ES-I3 (cell line): Measurements from ENCODE around the gene C10orf95.

ENCODE experiments used
- H3K36me3 ChIP-seq: 2 replicates; pipeline ENCODE4 v1.6.1; 2013; ENCODE audit warnings: mild to moderate bottlenecking, low read length, control low read depth, moderate library complexity; ENCODE audit not compliant: insufficient read depth
- H3K4me1 ChIP-seq: 2 replicates; pipeline ENCODE4 v1.6.1; 2013; ENCODE audit warnings: mild to moderate bottlenecking, control low read depth, low read length; ENCODE audit not compliant: insufficient read depth
- H3K9ac ChIP-seq: 2 replicates; pipeline ENCODE4 v1.6.1; 2013; ENCODE audit warnings: low read depth, mild to moderate bottlenecking, low read length, moderate library complexity
- H3K9me3 ChIP-seq: 2 replicates; pipeline ENCODE4 v1.6.1; 2013; ENCODE audit warnings: mild to moderate bottlenecking, low read length, moderate library complexity; ENCODE audit not compliant: control insufficient read depth, insufficient read depth

C10orf95 gene

DNA sequence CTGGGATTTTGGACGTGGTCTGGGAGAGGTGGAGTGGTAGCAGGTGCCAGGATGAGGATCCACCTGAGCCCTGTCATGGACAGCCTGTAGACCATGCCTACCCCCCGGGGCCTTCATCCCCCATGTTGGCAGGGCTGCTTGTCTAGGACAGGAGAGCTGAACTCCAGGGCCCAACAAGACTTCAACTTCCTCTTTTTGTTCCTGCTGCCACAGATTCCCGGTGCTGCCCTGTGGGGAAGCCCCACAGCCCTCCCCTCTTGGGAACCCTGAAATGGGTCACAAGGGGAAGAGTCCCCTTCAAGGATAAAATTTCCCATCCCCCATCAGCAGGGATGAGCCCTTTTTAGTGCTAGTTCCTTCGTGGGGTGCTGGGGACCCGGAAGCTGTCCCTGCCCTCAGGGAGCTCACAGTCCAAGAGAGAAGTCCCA is 17.7 kb downstream of the C10orf95 start:
- H3K9ac ChIP-seq = no peak overlapping the region; the same call in 1 of the 2 replicates
- no peaks in the 10 kb centered on the region for H3K36me3 ChIP-seq
- no peaks in the 10 kb centered on the region for H3K9me3 ChIP-seq
- H3K4me1 ChIP-seq = peaks cover 24% of the 10 kb centered on the region

DNA sequence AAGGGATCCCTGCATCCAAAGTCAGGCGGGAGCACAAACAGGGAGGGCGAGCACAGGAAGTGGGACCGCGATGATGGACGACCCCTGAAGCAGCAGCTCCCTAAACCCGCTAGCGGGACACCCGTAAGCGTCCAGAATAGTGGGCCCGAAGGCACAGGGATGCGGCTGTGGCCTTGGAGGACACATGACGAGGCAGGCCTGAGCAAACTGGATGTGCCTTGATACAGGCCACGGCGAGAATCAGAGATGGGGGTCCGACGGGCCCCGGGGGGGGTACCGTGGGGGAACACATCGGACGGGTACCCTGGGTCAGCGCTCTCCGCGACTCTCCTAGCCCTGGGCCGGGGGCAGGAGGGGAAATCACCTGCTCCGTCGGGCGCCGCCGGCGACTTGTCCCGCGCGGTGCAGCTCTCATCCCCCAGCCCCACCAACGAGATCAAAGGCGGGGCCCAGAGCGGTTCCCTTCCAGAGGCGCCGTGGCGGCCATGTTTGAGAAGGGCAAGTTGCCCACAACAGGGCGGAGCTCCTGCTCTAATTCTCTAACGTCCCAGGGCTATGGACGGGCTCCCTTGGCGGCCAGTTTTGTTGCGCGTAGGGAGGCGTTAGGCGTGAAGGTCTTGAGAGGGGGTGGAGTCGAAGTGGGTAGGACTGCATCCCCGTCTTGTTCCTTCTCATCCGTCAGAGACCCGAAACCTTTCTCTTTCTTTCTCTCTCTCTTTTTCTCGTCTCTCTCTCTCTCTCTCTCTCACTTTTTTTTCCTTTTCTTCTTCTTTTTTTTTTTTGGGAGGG is 19.0 kb downstream of the C10orf95 start, which contains the start of gene CUEDC2:
CUEDC2 (minus strand) TSS at position 413 of the 789 bp plus-strand sequence. CDS start 7,386 bp downstream, outside the sequence.
- H3K9ac ChIP-seq = peak within 1 kb of the TSS; percentile 88
- peaks cover 24% of the 10 kb centered on the region for H3K4me1 ChIP-seq
- H3K9me3 ChIP-seq = no peaks in the 10 kb centered on the region
- H3K36me3 ChIP-seq = no peaks in the 10 kb centered on the region

DNA sequence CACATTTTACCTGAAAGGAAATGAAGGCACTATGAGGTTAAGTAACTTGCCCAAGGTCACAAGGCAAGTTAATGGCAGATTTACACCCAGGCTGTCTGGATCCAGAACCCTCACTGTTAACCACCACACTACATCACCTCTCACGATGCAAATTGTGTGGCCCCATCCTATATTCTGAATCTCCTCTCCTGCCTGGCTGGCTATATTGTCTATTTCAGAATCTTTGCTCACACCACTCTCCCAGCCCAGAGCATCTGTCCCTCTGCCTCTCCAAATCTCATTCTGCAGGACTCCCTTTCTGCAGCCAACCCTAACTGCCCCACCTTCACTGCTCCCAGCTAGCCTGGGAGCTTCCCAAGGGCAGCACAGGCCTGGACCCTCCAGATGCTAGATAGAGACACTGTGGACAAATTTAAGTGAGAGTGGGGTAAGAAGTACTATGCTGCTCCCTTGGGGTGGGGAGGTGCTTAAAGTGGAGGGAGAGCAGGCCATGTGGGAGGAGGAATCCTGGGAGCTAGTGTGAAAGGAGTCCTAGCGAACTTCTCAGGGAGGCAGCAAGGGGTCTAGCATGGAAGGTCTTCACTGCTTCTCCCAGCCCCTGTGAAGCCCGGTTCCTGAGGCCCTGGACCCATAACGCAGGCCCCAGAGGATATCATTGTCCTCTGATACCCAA is 19.8 kb downstream of the C10orf95 start:
- Histone ChIP-seq H3K9me3 (no peaks in the 10 kb centered on the region), H3K9ac (peak overlapping the region; percentile 88), H3K36me3 (no peaks in the 10 kb centered on the region), H3K4me1 (peaks cover 24% of the 10 kb centered on the region)

DNA sequence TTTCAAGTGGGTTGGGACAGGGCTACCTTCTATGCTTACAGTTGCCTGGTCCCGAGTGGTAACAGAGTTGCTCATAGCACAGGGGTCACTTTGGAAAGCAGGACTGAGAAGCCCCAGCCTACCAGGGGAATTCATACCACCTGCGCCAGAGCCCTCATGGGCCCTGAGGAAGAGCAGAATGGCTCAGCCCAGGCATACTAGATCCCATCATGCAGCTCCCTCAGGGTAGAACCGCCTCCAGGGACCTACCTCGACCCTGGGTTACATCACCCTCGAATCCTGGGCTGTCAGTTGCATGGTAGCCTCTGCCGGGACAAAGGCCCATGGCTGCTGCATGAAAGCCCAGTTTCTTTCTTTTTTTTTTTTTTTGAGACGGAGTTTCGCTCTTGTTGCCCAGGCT is 21.9 kb downstream of the C10orf95 start:
- H3K36me3 ChIP-seq = peaks cover 1% of the 10 kb centered on the region; the same call in 1 of the 2 replicates
- H3K9ac ChIP-seq = no peak overlapping the region
- peaks cover 15% of the 10 kb centered on the region for H3K4me1 ChIP-seq
- no peaks in the 10 kb centered on the region for H3K9me3 ChIP-seq

DNA sequence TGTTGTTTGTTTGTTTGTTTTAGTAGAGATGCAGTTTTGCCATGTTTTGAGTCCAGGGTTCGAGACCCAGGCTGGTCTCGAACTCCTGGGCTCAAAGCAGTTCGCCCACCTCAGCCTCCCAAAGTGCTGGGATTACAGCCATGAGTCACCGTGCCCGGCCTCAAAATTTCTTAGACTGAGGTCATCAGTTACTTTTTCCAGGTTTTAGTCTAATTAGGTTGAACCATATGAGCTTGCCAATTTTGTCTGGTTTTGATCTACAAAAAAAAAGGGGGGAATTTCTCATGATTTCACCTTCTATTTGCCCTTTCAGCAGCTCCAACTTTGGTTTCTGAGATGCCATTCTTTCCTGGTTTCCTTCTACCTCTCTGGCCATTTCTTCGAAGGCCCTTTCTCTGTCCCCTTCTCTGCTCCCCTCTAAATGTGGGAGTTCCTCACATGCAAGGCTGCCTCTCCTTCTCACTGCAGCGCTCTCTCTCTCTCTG is 24.5 kb downstream of the C10orf95 start:
- no peak overlapping the region for H3K9ac ChIP-seq
- H3K4me1 ChIP-seq = peaks cover 4% of the 10 kb centered on the region
- peaks cover 3% of the 10 kb centered on the region; the same call in 1 of the 2 replicates for H3K36me3 ChIP-seq
- H3K9me3 ChIP-seq = no peaks in the 10 kb centered on the region

DNA sequence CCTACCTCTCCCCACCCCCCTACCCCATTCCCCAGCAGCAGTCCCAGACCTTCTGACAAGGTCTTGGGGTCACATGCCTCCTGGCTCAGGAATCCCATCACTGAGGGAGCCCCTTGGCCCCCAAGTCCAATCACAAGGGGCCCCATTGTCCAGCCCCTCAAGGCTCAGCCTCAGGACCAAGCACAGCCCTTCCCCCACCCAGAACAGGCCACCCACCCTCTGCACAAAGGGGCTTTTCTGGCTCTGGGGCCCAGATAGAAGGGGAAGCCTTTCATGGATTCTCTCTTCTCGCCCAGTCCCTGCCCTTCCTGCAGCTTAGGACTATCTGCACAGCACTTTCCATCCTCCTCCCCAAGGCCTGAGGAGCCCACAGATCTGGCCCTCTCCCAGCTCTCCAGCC is 25.9 kb downstream of the C10orf95 start:
- H3K36me3 ChIP-seq = peaks cover 3% of the 10 kb centered on the region; the same call in 1 of the 2 replicates

DNA sequence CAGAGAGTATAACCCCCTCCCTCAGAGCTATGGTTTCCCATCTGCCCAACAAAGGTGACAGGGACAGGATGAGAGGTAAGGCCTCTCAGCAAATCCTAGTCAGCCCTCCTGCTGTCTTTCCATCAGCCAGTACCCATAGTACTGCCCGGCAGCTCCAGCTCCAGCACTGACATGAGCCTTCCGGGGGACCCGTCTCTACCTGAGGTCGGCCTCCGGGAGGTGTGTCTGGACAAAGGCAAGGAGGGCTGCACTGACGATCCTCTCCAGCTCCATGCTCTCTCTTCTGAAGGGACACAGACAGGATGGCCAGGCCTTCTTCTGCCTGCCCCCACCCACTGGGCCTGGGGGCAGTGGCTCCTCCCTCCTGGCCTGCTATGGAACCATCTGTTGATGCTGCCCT is 26.4 kb downstream of the C10orf95 start:
- Histone ChIP-seq H3K4me1 (no peaks in the 10 kb centered on the region), H3K36me3 (peaks cover 3% of the 10 kb centered on the region; the same call in 1 of the 2 replicates), H3K9ac (no peak overlapping the region), H3K9me3 (no peaks in the 10 kb centered on the region)

More for the DNA sequence above, 25.9 kb downstream of the C10orf95 start:
- no peaks in the 10 kb centered on the region for H3K9me3 ChIP-seq
- H3K4me1 ChIP-seq = no peaks in the 10 kb centered on the region
- no peak overlapping the region for H3K9ac ChIP-seq

DNA sequence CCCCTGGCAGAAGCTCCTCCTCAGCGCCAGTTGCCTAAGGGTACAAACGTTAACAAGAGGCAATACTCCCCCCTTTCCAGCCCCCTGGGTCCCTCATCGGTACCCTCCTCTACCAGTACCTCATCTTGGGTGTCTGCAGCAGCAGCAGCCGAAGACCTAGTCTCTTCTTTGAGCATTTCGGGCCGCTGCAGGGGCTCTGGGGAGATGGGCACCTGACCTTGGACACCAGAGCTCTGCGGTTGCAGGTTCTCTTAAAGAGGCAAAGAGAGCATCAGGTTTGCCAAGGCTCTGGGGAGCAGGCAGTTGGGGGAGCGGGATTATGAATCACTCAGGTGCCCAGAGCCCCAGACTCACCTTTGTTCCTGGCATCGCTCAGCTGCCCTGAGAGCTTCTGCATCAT is 27.2 kb downstream of the C10orf95 start:
- Histone ChIP-seq H3K9me3 (no peaks in the 10 kb centered on the region), H3K36me3 (peaks cover 3% of the 10 kb centered on the region; the same call in 1 of the 2 replicates), H3K9ac (no peak overlapping the region), H3K4me1 (no peaks in the 10 kb centered on the region)

DNA sequence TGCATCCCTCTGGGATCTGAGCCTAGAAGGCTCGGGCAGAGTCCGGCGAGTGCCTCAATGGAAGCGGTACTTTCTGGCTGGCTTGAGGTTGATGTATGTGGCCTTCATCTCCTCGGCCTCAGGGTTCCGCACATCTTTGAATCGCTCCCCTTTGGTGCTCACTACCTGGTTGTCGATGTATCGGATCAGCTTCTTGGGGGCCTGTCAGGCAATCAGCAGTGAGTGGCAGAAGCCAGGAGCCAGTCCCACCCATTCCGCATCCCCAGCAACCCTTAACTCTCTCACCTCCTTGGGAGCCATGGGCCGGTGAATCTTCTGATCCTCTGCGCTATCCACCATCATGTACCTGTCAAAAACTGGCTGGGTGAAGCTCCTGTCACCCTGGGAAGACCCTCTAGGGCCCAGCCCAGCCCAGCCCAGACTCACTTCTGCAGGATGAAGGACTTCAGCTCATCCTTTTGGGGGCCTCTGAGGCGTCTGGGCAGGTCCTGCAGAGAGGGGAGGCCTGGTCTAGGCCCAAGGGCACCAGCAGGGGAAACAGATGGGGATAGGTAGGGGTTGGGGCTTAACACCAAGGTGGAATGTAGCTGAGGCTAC is 27.9 kb downstream of the C10orf95 start:
- Histone ChIP-seq H3K9me3 (no peaks in the 10 kb centered on the region), H3K36me3 (peaks cover 3% of the 10 kb centered on the region; the same call in 1 of the 2 replicates), H3K9ac (no peak overlapping the region), H3K4me1 (no peaks in the 10 kb centered on the region)

DNA sequence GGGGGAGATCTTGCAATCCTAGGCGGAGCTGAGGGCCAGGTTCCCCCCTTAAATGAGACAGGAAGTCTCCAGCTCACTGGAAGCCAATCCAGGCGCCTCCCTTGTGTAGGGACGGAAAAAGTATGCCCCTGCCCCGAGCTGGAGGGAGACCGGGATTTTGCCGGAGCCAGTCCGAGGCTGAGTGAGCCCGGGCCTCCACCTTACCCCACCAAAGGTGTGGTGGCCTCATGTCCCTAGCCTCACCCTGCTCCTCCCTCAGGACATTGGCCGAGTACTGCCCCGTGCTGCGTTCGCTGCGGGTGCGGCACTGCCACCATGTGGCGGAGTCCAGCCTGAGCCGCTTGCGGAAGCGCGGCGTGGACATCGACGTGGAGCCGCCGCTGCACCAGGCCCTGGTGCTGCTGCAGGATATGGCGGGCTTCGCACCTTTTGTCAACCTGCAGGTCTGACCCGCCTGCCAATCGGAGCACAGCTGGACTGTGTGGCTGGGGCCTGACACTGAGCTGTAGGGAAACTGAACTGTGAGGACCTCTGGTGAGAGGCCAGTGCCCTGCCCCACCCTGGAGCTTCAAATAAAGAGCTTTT is 28.7 kb downstream of the C10orf95 start:
- no peaks in the 10 kb centered on the region for H3K4me1 ChIP-seq
- peaks cover 3% of the 10 kb centered on the region; the same call in 1 of the 2 replicates for H3K36me3 ChIP-seq
- peak overlapping the region; percentile 88; the same call in 1 of the 2 replicates for H3K9ac ChIP-seq
- no peaks in the 10 kb centered on the region for H3K9me3 ChIP-seq

DNA sequence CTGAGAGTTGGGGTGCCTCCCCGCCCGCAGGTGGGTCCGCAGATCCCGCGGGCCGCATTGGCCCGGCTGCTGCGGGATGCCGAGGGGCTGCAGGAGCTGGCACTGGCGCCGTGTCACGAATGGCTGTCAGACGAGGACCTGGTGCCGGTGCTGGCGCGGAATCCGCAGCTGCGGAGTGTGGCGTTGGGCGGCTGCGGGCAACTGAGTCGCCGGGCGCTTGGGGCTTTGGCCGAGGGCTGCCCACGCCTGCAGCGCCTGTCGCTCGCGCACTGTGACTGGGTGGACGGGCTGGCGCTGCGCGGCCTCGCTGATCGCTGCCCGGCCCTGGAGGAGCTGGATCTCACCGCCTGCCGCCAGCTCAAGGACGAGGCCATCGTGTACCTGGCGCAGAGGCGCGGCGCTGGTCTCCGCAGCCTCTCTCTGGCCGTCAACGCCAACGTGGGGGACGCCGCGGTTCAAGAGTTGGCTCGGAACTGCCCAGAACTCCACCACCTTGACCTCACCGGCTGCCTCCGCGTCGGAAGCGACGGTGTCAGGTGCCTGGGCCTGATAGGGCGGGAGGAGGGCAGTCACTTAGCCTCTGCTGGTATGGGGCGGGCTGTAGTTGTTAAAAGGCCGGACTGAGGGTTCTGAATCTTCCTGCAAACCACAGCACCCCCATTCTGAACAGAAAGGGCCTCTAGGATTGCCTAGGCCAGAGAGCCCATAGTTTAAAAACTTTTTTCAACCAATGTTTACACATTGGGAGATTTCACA is 29.4 kb downstream of the C10orf95 start:
- H3K9ac ChIP-seq = peak overlapping the region; percentile 88
- H3K9me3 ChIP-seq = no peaks in the 10 kb centered on the region
- H3K4me1 ChIP-seq = no peaks in the 10 kb centered on the region
- peaks cover 3% of the 10 kb centered on the region; the same call in 1 of the 2 replicates for H3K36me3 ChIP-seq

DNA sequence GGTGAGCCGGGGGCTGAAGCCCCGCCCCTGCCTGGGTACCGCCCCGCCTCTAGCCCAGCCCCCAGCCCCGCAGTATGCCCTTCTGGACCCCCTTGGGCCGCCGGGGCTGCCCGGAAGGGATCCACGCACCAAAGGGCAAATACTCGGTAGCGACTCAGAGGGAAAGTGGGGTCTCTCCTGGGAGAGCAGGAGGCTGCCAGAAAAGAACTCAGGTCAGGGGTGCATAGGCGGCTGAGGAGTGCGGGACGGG is 29.9 kb downstream of the C10orf95 start:
- H3K4me1 ChIP-seq = no peaks in the 10 kb centered on the region
- H3K9ac ChIP-seq = peak overlapping the region; percentile 88
- peaks cover 3% of the 10 kb centered on the region; the same call in 1 of the 2 replicates for H3K36me3 ChIP-seq
- no peaks in the 10 kb centered on the region for H3K9me3 ChIP-seq

DNA sequence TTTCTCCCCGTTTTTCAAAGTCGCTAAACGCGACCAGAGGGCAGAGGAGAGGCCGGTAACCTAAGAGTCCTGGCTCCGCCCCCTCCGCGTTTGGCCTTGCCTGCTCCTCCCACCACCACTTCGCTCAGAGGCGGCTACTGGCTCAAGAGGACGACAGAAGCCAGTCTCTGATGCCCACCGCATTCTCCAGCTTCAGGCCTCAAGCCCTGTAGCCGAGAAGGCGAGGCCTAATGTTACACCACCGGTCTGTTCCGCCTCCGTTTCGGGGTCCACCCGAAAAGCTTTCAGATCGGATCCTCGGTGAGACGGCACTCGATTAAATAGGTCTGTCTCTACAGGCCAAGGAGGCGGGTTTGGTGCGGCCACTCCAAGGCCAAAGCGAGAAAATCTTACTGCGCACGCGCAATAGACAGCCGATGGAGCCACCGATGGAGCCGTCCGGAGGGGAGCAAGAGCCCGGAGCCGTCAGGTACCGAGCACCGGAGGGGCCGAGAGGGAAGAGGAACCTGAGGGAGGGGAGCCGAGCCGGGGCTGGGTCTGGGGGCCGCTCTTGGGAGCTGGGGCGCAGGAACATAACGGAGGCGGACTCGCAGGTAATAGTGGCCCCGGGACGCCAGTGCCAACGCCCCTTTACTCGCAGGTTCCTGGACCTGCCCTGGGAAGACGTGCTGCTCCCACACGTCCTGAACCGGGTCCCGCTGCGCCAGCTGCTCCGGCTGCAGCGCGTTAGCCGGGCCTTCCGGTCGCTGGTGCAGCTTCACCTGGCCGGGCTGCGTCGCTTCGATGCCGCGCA is 30.4 kb downstream of the C10orf95 start, which contains the start of gene FBXL15:
FBXL15 (plus strand) TSS at position 123 of the 793 bp plus-strand sequence; CDS start at position 417, 294 bp downstream.
- Histone ChIP-seq H3K36me3 (peaks cover 3% of the 10 kb centered on the region; the same call in 1 of the 2 replicates), H3K4me1 (peaks cover 3% of the 10 kb centered on the region; the same call in 1 of the 2 replicates), H3K9me3 (no peaks in the 10 kb centered on the region), H3K9ac (peak within 1 kb of the TSS; percentile 88)
